Measurements from ENCODE around the gene OR10X1. TPM values are rescaled to one million over a fixed set of nuclear protein-coding genes. Genes with fewer than 3 reads are reported as not detected.

Gene OR10X1, protein sequence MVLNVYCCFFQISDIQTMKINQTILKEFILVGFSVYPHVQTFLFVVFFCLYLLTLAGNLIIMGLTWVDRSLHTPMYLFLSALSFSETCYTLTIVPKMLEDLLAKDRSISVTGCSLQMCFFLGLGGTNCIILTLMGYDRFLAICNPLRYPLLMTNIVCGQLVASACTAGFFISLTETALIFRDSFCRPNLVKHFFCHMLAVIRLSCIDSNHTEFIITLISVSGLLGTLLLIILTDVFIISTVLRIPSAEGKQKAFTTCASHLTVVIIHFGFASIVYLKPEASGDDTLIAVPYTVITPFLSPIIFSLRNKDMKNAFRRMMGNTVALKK
- not detected for total RNA-seq
- long read RNA-seq, result 0 reads

DNA sequence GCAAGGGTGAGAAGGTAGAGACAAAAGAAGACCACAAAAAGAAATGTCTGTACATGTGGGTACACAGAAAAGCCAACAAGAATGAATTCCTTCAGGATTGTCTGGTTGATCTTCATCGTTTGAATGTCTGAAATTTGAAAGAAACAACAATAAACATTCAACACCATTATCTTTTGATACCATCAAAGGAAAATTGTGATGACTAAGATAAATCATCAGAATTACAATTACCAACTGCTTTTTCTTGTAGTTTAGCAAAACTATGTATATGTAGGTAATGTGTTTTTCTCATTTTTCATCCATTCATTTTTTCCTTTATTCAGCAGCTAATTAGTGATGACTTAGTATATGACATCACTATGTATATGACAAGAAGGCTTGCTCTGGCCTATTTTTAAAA, at the start of gene OR10X1:
Gene OR10X1, minus strand, starts transcription at position 167 of the 400 bp plus-strand sequence. Its CDS starts 0 bp downstream, at position 167.
- DNase-seq (no peak), ATAC-seq (ENCODE audit: poor library complexity) (no peak)
- intact Hi-C loops (cut with DNase I), result no loop called here

DNA sequence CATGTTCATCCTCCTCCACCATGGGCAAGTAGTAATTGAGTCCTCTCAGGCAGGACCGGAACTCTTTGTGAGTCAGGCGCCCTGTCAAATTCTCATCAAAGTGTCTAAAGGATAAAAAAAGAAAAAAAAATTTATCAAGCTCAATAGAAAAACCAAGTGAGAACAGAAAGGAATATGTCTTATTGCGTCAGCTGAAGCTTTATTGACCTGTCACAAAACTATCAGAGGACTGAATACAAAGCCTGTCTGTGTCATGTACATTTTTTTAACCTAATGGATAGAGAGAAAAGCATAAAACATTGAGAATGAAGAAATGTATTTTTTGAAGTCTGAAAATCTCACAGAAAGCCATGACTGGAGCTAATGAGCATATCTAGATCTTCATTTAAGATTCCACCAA, 34.1 kb upstream of the OR10X1 start:
- DNase-seq (no peak), ATAC-seq (ENCODE audit: poor library complexity) (no peak)
- intact Hi-C loops (cut with DNase I), result no loop called here

DNA sequence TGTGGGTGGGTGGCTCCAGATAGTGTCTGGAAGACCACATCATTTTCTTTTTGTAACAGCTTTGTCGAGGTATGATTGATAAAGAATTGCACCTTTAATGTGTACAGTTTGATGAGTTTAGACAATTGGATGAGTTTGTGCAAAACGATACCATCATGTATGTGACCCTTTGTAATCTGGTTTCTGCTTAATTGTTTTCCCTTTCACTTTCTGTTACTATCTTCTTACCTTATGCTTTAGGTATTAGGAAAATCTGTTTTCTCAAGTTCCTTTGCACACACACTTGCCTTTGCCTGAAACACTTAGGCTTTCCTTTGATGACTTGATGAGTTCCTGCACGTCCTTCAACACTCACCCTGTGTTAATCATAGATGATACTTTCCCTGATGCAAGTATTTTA, 32.2 kb upstream of the OR10X1 start:
- intact Hi-C loops (cut with DNase I), result no loop called here
- DNase-seq (no peak), ATAC-seq (ENCODE audit: poor library complexity) (no peak)

DNA sequence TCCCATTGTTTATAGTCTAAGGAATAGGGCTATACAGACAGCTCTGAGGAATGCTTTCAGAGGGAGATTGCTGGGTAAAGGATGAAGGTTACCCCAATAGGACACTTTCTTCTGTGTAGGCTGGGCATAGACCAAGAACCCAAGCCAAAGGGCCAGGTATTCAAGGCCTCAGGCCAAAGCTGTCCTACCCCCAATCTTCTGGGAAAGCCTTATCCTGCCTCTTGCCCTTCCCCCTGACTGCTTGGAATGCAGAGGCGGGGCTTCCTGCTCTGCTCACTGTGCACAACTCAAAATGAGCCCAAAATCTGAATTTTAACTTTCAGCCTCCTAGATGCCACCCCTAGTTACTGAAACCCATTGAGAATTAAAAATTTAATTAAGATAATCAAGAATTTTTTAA, 27.6 kb upstream of the OR10X1 start:
- intact Hi-C loops (cut with DNase I), result no loop called here
- ATAC-seq (ENCODE audit: poor library complexity) (no peak), DNase-seq (no peak)

DNA sequence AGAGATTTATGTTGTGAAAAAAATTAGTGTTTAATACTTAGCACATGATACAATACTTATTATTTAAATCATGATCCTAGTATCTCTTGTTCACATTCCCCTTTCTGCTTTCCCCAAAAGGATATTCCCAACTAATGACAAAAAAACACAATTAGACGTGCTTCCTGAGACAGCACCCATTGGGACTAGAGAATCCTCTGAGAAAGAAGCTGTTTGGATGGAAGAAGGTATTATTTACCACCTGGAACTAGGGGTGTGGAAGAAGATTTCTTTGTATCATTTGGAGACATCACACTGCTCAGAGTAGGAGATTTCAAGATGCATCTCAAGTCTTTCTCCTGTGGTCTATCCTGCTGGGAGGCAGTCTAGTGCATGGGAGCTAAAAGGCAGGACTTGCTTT, 25.3 kb upstream of the OR10X1 start, which contains the start of gene OR10Z1:
Gene OR10Z1, plus strand, starts transcription at position 301 of the 400 bp plus-strand sequence. CDS start 1,171 bp downstream, outside the sequence.
- ATAC-seq (ENCODE audit: poor library complexity) (no peak), DNase-seq (no peak)
- intact Hi-C loops (cut with DNase I), result no loop called here

DNA sequence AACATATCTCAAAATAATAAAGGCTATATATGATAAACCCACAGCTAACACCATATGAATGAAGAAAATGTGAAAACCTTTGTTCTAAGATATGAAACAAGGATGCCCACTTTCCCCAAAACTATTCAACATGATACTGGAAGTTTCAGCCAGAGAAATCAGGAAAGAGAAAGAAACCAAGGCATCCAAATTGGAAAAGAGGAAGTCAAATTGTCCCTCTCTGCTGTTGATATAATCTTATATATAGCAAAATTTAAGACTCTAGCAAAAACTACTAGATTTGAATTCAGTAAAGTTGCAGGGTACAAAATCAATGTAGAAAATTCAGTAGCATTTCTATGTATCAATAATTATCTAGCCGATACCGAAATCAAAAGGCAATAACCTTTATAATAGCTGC, 21.0 kb upstream of the OR10X1 start:
- intact Hi-C loops (cut with DNase I), result no loop called here
- no peak for DNase-seq
- ATAC-seq (ENCODE audit: poor library complexity), result no peak

DNA sequence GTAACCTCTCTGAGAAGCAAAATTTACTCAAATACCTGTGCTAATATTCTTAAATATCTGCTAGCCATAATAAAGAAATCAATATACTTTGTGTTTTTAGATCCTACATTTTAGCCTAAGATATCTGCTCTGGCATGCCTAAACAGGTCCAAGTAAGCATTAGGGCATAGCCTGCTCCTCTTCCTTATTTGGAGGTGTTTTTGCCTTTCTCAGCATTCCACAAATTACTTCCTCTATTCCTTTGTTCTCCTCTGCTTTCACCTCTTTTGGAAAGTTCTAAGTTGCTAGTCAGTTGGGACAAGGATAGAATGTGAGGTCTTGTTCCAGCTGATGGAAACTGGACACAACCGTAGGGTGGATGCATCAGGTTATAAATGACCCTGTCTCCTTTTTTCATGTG, 7.2 kb upstream of the OR10X1 start:
- DNase-seq (no peak), ATAC-seq (ENCODE audit: poor library complexity) (no peak)
- intact Hi-C loops (cut with DNase I), result no loop called here

DNA sequence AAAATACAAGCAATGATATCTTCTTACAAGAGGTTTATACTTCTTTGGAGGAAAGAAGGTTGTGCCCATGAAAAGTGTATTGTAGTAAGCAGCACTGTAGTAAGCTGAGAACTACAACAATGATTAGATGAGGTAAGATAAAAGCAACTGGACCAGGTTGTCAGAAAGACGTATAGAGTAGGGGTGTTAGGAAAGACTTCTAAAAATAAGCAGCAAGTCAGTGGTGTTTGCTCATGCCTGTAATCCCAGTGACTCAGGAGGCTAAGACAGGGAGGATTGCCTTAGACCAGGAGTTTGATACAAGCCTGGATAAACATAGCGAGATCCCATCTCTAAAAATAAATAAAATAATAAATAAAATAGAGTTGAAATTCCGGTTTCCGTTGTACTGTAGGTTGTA, 4.3 kb upstream of the OR10X1 start:
- intact Hi-C loops (cut with DNase I), result no loop called here
- DNase-seq (no peak), ATAC-seq (ENCODE audit: poor library complexity) (no peak)

DNA sequence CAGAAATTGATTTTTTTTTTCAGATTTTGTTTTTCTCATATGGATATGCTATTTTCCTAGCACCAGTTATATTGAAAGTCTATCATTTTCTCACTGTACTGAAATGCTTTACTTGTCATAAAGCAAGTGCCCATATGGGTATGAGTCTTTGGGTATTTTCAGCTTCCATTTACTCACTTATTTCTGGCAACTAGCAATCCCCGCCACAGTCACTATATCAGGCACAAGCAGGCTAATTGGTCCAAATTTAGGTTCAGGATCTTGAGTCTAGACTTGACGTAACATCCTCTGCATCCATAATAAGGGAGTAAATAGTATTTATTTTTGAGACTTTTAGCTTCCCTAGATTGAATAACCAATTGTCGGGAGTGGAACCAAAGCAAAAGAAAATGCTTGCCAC, 2.1 kb downstream of the OR10X1 start:
- no peak for ATAC-seq (ENCODE audit: poor library complexity)
- intact Hi-C loops (cut with DNase I), result no loop called here
- no peak for DNase-seq

DNA sequence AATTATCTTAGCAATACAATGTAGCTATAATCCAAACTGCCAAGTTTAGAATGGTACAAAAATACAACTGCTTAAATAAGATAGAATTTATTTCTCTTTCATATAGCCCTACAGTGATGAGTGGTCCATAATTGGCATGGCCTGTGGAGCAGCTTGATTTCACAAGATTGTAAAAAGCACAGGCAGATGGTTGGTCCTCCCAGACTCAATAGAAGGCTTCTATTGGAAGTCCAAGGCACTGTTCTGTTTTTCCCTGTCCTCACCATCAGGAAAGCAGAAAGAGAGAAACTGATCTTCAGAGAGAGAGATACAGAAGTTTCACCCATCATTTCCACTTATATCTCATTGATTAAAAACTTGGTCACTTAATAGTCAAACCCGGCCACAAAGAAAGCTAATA, 7.5 kb downstream of the OR10X1 start:
- intact Hi-C loops (cut with DNase I), result no loop called here
- DNase-seq (no peak), ATAC-seq (ENCODE audit: poor library complexity) (no peak)

DNA sequence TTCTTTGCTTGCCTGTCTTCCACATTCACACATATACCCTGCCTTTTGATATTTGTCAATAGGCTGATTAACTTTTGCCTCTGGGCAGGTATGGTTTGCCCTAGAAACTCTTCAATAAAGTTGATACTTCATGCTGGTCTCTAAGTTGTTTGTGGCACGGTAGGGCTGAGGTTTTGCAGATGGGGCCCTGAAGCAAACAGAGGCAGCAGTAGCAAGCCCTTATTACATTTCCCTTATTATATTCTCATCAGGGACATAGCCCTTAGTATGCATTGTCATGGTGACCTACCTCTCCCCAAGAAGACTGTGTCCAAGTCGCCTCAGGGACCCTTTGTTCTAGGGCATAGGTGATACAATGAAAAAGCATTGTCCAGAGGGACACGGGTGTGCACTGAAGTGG, 9.2 kb downstream of the OR10X1 start, which contains the start of gene OR6P1:
Gene OR6P1, minus strand, starts transcription at position 101 of the 400 bp plus-strand sequence. CDS start 6,976 bp downstream, outside the sequence.
- intact Hi-C loops (cut with DNase I), result no loop called here
- ATAC-seq (ENCODE audit: poor library complexity), result no peak
- no peak for DNase-seq

DNA sequence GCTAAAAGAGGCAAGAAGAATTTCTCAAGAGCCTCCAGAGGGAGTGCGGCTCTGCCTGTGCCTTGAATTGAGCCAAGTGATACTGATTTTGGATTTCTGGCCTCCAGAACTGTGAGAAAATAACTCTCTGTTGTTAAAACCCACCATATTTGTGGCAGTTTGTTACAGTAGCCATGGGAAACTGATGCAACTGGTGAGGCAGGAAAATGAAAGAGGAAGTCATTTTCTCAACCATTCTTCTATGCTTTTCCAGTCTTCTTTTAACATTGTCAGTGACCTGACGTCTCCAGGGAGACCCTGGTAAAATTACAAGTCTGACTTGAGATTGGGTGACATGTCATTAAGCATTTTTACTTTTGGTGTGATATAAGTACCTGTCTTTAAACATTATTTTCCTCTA, 15.1 kb downstream of the OR10X1 start:
- no peak for ATAC-seq (ENCODE audit: poor library complexity)
- intact Hi-C loops (cut with DNase I), result no loop called here

DNA sequence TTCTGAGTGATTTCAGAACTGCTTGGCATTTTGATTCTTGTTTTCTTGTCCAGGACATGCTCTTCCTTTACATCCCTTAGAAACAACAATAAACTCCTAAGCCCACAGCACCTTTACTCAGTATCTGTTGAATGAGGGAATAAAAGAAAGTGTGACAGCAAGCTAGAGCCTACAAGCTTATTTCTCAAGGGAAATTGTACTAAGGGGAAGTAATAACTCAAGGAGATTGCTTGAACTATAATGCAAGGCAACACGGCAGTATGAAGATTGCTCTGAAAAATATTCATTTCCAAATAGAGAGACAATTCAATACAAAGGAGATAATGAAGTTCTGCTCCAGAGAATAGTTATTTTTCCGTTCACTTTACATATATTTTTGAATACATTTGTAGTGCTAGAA, 15.8 kb downstream of the OR10X1 start:
- no peak for ATAC-seq (ENCODE audit: poor library complexity)
- DNase-seq, result no peak
- intact Hi-C loops (cut with DNase I), result no loop called here

More for the DNA sequence above, 15.1 kb downstream of the OR10X1 start:
- DNase-seq, result no peak

DNA sequence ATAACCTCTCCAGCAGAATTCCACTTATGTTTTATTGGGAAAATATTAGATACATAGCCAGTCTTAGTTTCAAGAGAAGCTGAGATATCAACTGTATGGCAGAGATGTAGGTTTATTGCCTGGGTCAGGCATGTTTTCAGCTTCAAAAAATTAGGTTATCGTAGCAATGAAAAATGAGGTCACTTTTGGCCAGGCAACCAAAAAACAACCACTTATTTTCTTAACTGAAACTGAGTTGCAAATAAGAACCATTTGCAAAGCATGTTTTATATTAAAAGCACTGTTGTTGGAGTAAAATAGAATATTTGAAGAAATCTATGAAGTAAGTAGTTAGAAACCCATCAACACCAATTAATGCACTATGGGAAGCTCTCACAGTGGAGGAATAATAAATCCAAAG, 20.0 kb downstream of the OR10X1 start:
- intact Hi-C loops (cut with DNase I), result no loop called here
- ATAC-seq (ENCODE audit: poor library complexity) (no peak), DNase-seq (no peak)

DNA sequence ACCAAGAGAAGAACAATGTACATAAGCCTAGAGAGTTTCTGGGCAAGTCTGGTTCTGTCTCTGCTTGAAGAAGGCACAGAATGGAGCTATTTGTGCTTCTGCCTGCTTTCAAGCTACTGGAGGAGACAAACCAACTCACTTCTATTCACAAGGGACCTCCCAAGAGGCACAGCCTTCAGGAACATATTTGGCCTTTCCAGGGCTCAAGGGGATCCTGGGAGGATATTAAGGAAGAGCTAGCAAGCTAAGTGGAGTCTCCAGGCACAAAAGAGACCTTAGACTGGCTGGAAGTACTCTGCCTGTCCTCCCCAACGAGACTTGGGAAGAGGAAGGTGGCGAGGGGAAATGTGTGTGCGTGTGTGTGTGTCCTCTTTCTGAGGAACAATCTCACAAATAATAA, 25.3 kb downstream of the OR10X1 start, which contains the start of gene OR6Y1:
Gene OR6Y1, minus strand, starts transcription at position 54 of the 400 bp plus-strand sequence. CDS start 6,300 bp downstream, outside the sequence.
- DNase-seq, result no peak
- ATAC-seq (ENCODE audit: poor library complexity), result no peak
- intact Hi-C loops (cut with DNase I), result no loop called here

DNA sequence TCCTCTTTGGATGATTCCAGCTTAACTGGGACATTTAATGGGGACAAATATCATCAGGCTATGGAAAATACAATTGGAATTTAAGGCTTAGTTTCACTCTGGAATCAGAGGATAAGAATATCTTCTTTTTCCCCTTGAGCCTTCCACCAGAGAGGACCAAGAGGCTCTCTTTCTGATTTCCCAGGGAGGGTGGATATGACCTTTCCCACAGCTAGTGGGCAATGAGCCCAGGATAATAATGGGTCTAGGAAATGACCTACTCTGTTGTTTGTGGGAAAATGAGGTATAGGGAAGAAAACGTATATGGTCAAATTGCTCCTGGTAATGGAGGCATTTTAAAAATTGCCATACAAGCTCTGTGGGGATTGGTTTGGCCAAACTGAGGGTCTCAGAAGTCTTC, 27.4 kb downstream of the OR10X1 start:
- DNase-seq (no peak), ATAC-seq (ENCODE audit: poor library complexity) (no peak)
- intact Hi-C loops (cut with DNase I), result no loop called here

DNA sequence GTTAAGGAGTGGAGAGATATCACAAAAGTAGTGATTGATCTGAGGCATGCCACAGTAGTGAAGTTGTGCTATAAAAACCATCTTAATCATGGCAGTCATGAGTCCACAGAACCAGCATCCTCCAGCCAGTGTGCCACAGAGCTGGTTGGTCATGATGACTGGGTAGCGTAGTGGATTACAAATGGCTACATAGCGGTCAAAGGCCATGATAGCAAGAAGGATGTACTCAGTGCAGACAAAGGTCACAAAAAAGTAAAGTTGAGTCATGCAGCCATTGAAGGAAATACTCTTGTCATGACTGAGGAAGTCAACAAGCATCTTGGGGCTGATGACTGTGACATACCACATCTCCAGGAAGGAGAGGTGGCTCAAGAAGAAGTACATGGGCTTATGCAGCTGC, 32.2 kb downstream of the OR10X1 start:
- ATAC-seq (ENCODE audit: poor library complexity) (no peak), DNase-seq (no peak)
- intact Hi-C loops (cut with DNase I), result no loop called here

DNA sequence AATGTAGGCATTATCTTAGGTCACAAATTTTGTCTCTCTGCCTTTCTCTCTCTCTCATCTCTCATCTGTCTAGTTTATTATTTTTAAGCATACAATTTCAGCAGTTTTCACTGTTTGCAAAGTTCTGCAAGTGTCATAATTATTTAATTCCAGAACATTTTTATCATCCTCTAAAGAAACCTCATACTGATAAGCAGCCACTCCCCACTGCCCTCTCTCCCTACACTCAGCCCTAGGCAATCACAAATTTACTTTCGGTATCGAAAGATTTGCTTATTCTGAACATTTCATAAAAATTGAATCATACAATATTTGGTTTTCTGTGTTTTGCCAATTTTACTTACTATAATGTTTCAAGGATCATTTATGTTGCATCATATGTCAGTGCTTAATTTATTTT, 42.1 kb downstream of the OR10X1 start:
- intact Hi-C loops (cut with DNase I), result no loop called here
- no peak for DNase-seq
- ATAC-seq (ENCODE audit: poor library complexity), result no peak

DNA sequence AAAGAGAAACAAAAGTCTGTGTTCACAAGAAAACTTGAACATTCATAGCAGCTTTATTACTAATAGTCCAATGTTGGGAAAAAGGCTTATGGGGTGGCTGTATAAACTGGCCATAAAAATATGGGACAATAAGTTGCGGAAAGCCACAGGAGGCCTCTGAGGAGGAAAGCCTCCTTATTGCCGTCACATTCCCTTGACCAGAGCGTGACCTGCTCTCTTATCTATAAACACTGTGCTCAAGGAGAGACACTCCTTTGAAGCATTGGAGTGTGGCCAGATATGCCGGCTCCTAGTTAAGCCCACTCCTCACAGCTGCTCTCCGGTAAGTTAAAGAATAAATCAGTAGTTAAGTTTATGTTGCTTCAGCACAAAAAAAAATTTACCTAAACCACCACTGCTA, 45.2 kb downstream of the OR10X1 start:
- ATAC-seq (ENCODE audit: poor library complexity) (no peak), DNase-seq (no peak)
- intact Hi-C loops (cut with DNase I), result no loop called here
